RKO (cell line): ENCODE data around the gene AOPEP.

ENCODE experiments used
- DNase-seq: peaks from one replicate; pipeline ENCODE4 v3.0.0-alpha.2; 2016; ENCODE audit warnings: low spot score

Gene AOPEP

GRCh38 chr9:94993160-94993820, 266.8 kb downstream of the AOPEP start:
- DNase-seq, result no peak

GRCh38 chr9:94993821-94994165, 267.3 kb downstream of the AOPEP start:
- DNase-seq, result no peak

GRCh38 chr9:94995048-94995693, 268.7 kb downstream of the AOPEP start:
- no peak for DNase-seq

- no peak for DNase-seq
These were observed 270.1 kb downstream of the AOPEP start for GRCh38 chr9:94996641-94997040.

GRCh38 chr9:94997727-94998126, 271.2 kb downstream of the AOPEP start:
- no peak for DNase-seq

- no peak for DNase-seq
These were observed 273.3 kb downstream of the AOPEP start for GRCh38 chr9:94999832-95000231.

- DNase-seq, result no peak
These were observed 274.3 kb downstream of the AOPEP start for GRCh38 chr9:95000821-95001220.

GRCh38 chr9:95001720-95002119, 275.2 kb downstream of the AOPEP start:
- DNase-seq, result no peak

- DNase-seq, result peak; percentile 70
These were observed 277.4 kb downstream of the AOPEP start for GRCh38 chr9:95003689-95004410.

GRCh38 chr9:95004411-95005277, 278.1 kb downstream of the AOPEP start:
- peak; percentile 36 for DNase-seq

GRCh38 chr9:95005278-95006143, 279.0 kb downstream of the AOPEP start:
- DNase-seq, result no peak

GRCh38 chr9:95007226-95007869, 280.8 kb downstream of the AOPEP start:
- DNase-seq, result no peak

GRCh38 chr9:95008151-95008771, 281.8 kb downstream of the AOPEP start:
- DNase-seq, result no peak

GRCh38 chr9:95009459-95009858, 283.0 kb downstream of the AOPEP start:
- no peak for DNase-seq

GRCh38 chr9:95010431-95010838, 283.9 kb downstream of the AOPEP start:
- no peak for DNase-seq

- no peak for DNase-seq
These were observed 285.7 kb downstream of the AOPEP start for GRCh38 chr9:95012035-95012708.

- DNase-seq, result no peak
These were observed 286.4 kb downstream of the AOPEP start for GRCh38 chr9:95012902-95013301.

- no peak for DNase-seq
These were observed 288.4 kb downstream of the AOPEP start for GRCh38 chr9:95014917-95015316.

- no peak for DNase-seq
These were observed 289.1 kb downstream of the AOPEP start for GRCh38 chr9:95015569-95015968.

- DNase-seq, result no peak
These were observed 290.6 kb downstream of the AOPEP start for GRCh38 chr9:95017062-95017461.
